Activated naive CD8-positive, alpha-beta T cell treated with anti-CD3 and anti-CD28 coated beads, Interleukin-2, amount 50 U/mL, for 24 hours (primary cell): ENCODE measurements around the gene TCP11.

Source experiments
- ATAC-seq: fragments of 150-1000 bp; cut with Tn5 transposase; one replicate; pipeline ENCODE4 v1.10.0; 2021
- DNase-seq: peaks from one replicate; pipeline ENCODE4 v3.0.0; 2021
- H3K27ac Mint-ChIP-seq: one replicate; pipeline ENCODE4 v1.8.0; 2021; ENCODE audit warnings: mild to moderate bottlenecking, mixed read lengths
- H3K27me3 Mint-ChIP-seq: one replicate; pipeline ENCODE4 v1.8.0; 2021; ENCODE audit warnings: mixed read lengths
- H3K36me3 Mint-ChIP-seq: one replicate; pipeline ENCODE4 v1.8.0; 2021; ENCODE audit warnings: low read depth, mixed read lengths
- H3K4me1 Mint-ChIP-seq: one replicate; pipeline ENCODE4 v1.8.0; 2021; ENCODE audit warnings: mixed read lengths
- H3K4me3 Mint-ChIP-seq: one replicate; pipeline ENCODE4 v1.8.0; 2021; ENCODE audit warnings: mild to moderate bottlenecking, moderate library complexity, mixed read lengths
- H3K9me3 Mint-ChIP-seq: one replicate; pipeline ENCODE4 v1.8.0; 2021; ENCODE audit warnings: mixed read lengths

Gene TCP11

DNA sequence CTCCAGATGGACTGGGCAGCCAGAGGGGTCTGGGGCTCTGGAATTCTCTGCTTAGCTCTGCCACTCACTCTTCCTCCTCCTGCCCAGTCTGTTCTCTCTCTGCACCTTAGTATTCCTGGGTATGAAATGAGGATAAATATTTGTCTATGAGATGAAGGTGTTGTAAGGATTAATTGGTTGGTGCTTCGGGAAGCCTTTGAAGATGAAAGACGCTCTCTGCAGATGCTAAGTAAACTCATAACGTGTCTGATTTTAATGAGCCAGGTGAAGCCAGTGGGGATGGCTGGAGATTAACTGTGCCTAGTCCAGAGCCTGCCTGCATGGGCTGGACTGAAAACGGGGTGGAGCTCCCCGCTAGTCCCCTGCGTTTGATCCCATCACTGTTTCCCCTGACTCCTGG lies 23.1 kb upstream of the TCP11 start:
- H3K27me3 Mint-ChIP-seq: peaks cover 11% of the 10 kb centered on the region
- DNase-seq: no peak
- no peak overlapping the region for H3K27ac Mint-ChIP-seq

DNA sequence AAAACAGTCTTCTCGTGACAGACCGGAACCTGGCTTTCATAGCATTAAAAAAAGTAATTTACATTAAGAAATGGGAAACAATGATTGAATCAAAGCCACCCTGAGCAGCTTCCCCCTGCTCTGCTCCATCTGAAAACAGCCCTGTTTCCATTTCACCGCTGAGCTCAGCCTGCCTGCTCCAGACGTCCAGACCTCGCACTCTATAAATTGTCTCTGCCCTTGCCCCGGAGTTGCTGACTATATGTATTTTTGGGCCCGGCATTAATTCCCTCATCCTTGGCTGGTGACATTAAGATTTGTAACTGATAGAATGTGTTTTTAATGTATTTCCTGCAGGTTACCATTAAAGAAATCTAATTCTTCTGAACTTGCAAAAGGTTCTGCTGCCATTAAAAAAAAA lies 22.7 kb upstream of the TCP11 start:
- Mint-ChIP-seq H3K27me3 (peaks cover 11% of the 10 kb centered on the region), H3K4me1 (no peaks in the 10 kb centered on the region), H3K27ac (no peak overlapping the region), H3K36me3 (no peaks in the 10 kb centered on the region), H3K9me3 (no peaks in the 10 kb centered on the region), H3K4me3 (no peak overlapping the region)
- DNase-seq: no peak
- ATAC-seq: no peak

More for the DNA sequence above, 23.1 kb upstream of the TCP11 start:
- no peaks in the 10 kb centered on the region for H3K36me3 Mint-ChIP-seq
- ATAC-seq: no peak
- H3K9me3 Mint-ChIP-seq: no peaks in the 10 kb centered on the region
- no peak overlapping the region for H3K4me3 Mint-ChIP-seq
- no peaks in the 10 kb centered on the region for H3K4me1 Mint-ChIP-seq

DNA sequence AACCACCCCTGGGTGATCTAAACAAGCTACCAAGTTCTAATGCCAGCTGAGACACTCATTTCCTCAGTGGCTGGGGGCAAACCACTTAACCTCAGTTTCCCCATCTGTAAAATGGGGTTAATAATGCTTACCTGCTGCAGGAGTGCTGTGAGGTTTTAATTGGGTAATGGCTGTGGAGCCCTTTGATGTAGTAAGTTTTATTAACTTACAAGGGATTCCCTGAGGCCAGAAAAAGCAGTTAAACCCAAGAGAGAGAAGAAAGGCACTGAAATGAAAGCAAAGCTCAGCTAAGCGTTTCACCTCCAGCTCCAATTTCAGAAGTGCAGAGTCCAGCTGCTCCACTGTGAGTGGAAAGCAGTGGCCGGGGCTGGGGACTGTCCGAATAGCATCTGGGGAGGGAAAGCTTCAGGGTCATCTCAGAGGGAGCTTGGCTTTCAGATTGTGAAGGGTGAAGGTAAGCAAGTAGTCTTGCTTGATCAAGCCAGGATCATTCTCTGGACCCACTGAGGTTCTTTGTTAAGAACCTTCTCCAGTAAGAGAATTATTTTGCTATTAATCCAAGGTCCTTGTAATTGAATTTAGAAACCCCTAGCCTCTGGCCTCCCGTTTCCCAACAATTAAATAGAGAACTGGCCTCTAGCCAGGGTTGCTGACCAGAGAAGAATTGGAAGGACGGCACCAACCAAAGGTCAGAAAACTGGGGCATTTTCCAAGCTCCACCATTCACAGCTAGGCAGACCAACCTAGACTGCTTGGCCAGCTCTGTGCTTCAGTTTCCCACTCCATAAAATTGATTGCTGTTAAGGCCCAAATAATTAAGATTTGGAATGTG lies 20.9 kb upstream of the TCP11 start:
- Mint-ChIP-seq H3K4me3 (no peak overlapping the region), H3K36me3 (no peaks in the 10 kb centered on the region), H3K27me3 (peaks cover 13% of the 10 kb centered on the region), H3K27ac (no peak overlapping the region), H3K9me3 (no peaks in the 10 kb centered on the region), H3K4me1 (no peaks in the 10 kb centered on the region)
- DNase-seq (no peak), ATAC-seq (no peak)

DNA sequence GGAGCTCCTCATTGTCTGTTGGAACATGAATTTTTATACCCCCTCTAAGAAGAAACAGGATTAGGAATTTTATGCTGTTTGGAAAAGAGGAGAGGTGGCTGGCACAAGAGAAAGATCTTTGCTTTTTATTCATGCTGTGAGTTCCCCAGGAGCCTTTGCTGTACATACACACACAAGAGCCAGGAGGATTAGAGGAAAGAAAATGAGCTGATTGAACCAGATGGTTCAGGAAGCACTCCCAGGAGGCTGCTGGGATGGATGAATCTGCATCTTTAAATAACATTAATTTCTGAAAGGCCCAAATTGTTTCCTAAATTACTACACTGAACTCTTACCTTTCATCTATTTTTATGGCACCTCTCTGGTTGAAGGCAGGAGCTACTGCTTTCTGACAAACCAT lies 20.1 kb upstream of the TCP11 start:
- no peak overlapping the region for H3K27ac Mint-ChIP-seq
- no peaks in the 10 kb centered on the region for H3K9me3 Mint-ChIP-seq
- no peak overlapping the region for H3K4me3 Mint-ChIP-seq
- ATAC-seq (no peak), DNase-seq (no peak)
- H3K27me3 Mint-ChIP-seq: peaks cover 13% of the 10 kb centered on the region
- no peaks in the 10 kb centered on the region for H3K4me1 Mint-ChIP-seq
- no peaks in the 10 kb centered on the region for H3K36me3 Mint-ChIP-seq

DNA sequence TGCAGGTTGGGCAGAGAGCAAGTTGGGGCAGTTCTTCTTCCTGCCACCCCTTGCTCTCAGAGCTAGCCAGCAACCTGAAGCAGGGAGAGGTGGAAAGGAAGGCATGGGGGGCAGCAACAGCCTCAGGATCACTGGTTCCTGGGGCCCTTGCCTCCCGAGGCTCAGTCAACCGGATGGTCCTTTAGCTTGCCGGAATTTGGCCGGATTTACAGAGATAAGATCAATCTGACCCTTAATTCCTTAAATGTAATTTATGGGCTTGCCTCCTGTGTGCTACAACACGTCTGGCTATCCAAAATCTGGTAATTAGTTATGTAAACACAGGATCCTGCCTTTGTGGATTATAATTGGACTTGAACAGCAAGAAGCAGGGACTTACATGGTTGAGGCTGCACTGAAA lies 19.5 kb upstream of the TCP11 start:
- Mint-ChIP-seq H3K27ac (no peak overlapping the region), H3K9me3 (no peaks in the 10 kb centered on the region), H3K27me3 (peaks cover 15% of the 10 kb centered on the region), H3K4me3 (no peak overlapping the region), H3K4me1 (no peaks in the 10 kb centered on the region), H3K36me3 (no peaks in the 10 kb centered on the region)
- ATAC-seq (no peak), DNase-seq (no peak)

DNA sequence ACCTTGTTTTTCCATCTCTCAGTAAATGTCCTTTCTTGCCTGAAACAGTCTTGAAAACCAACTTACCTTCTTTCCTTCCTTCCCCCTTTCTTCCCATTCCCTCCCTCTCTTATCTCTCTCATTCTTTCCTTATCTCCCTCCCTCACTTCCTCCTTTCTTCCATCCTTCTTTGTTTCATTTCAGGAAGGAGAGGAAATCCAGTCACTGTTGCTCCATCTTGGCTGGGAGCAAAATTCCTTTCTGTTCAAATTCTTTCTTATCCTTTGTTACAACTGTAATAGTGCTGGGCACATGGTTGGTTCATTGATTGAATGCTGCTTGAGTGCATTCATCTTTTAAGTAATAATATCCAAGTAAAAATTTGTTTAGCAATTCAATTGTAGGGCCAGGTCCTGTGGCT lies 17.4 kb upstream of the TCP11 start:
- no peak overlapping the region for H3K27ac Mint-ChIP-seq
- H3K36me3 Mint-ChIP-seq: no peaks in the 10 kb centered on the region

DNA sequence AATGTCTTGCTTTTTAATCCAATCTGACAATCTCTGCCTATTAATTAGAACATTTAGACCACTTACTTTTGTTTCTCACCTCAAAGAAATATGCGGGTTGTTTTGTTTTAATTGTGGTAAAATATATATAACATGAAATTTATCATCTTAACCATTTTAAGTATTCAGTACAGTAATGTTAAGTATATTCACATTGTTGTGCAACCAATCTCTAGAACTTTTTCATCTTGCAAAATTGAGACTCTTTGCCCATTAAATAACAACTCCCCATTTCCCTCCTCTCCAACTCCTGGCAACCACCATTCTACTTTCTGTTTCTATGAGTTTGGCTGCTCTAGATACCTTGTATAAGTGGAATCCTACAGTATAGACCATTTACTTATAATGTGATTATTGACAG lies 13.8 kb upstream of the TCP11 start:
- Mint-ChIP-seq H3K9me3 (no peaks in the 10 kb centered on the region), H3K27me3 (peaks cover 17% of the 10 kb centered on the region), H3K4me3 (no peak overlapping the region), H3K4me1 (peaks cover 6% of the 10 kb centered on the region), H3K36me3 (no peaks in the 10 kb centered on the region), H3K27ac (no peak overlapping the region)
- no peak for ATAC-seq
- DNase-seq: no peak

More for the DNA sequence above, 17.4 kb upstream of the TCP11 start:
- no peak for DNase-seq
- Mint-ChIP-seq H3K4me3 (no peak overlapping the region), H3K4me1 (peaks cover 3% of the 10 kb centered on the region), H3K27me3 (peaks cover 13% of the 10 kb centered on the region), H3K9me3 (no peaks in the 10 kb centered on the region)
- ATAC-seq: no peak

DNA sequence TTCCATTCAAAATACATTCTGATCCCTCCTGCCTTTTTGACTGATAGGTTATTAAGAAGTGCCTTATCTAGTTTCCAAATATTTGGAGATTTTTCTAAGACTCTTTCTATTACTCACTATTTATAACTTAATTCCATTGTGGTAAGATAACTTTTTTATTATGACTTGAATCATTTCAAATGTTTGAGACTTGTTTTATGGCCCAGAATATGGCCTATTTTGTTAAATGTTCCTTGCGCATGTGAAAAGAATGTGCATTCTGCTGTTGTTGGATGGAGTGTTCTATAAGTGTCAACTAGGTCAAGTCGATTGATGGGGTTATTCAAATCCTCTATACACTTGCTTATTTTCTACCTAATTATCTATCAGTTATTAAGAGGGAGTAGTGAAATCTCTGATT lies 13.1 kb upstream of the TCP11 start:
- H3K4me3 Mint-ChIP-seq: no peak overlapping the region
- H3K36me3 Mint-ChIP-seq: no peaks in the 10 kb centered on the region
- no peaks in the 10 kb centered on the region for H3K9me3 Mint-ChIP-seq
- no peak overlapping the region for H3K27ac Mint-ChIP-seq
- ATAC-seq (no peak), DNase-seq (no peak)
- H3K4me1 Mint-ChIP-seq: peaks cover 6% of the 10 kb centered on the region
- peaks cover 17% of the 10 kb centered on the region for H3K27me3 Mint-ChIP-seq

DNA sequence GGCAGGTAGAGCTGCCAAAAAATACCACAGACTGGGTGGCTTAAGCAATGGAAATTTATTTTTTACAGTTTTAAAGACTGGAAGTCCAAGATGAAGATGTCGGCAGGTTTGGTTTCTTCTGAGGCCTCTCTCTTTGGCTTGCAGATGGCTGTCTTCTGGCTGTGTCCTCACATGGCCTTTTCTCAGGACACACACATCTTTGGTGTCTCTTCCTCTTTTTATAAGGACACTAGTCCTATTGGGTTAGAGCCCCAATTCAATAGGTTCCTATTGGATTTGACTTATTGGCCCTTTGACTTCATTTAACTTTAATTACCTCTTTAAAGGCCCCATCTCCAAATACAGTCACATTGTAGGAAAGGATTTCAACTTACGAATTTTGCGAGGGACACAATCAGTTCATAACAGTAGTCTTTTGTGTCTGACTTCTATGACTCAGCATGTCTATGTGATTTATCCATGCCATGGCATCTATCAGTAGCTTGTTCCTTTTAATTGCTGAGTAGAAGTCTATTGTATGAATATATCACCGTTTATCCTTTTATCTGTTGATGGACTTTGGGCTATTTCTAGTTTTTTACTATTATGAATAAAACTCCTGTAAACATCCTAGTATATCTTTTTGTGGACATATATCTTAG lies 11.0 kb upstream of the TCP11 start:
- Mint-ChIP-seq H3K36me3 (no peaks in the 10 kb centered on the region), H3K4me1 (peaks cover 22% of the 10 kb centered on the region), H3K4me3 (no peak overlapping the region), H3K27me3 (peaks cover 20% of the 10 kb centered on the region), H3K9me3 (no peaks in the 10 kb centered on the region), H3K27ac (no peak overlapping the region)
- ATAC-seq: no peak
- no peak for DNase-seq

DNA sequence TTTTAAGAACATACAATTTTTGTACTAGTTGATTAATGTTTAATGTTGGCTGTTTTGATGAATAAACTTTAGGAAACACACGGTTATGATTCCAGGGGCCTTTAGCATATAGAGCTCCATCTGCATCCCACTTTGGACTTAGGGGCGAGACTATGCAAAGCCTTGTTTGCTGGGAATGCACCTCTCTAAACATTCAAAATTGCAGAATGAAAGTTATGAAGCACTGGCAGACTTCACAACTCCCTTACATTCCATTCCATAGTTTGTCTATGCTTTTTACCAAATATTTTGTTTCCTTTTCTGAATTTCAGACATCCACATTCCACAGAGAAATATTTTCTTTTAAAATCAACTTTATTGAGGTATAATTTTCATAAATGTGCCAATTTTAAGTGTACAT lies 10.3 kb upstream of the TCP11 start:
- H3K27me3 Mint-ChIP-seq: peaks cover 18% of the 10 kb centered on the region
- no peak overlapping the region for H3K4me3 Mint-ChIP-seq
- DNase-seq (no peak), ATAC-seq (no peak)
- H3K4me1 Mint-ChIP-seq: peaks cover 22% of the 10 kb centered on the region
- no peaks in the 10 kb centered on the region for H3K9me3 Mint-ChIP-seq
- no peak overlapping the region for H3K27ac Mint-ChIP-seq
- no peaks in the 10 kb centered on the region for H3K36me3 Mint-ChIP-seq

DNA sequence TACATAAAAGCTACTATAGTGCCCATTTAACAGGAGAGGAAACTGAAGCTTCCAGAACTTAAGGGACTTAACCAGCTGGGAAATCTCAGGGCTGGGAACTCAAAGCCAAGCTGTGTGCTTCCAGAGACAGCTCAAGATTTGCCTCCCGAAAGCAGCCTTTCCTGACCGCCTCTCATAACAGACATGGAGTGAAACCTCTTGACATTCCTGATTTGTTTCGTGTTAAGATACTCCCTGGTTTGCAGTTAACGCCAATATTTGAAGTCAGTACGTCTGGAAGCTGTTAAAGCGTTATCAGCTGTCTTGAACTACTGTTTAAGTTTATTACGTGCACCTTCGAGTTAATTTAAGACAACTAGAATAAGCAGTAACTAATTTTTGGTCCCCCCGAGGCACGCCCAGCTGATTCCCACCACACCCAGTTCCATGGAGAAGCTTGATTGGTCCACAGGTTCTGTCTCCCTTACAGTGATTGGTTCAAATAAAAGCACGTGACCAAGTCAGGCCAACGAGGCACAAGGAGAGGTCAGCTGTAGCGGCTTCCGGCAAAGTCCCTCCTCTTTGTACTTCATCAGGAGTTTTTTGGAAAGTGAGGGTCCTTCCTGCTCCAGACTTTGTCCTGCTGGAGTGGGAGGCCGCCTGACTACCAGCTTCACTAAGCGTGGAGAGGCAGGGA lies 8.9 kb upstream of the TCP11 start:
- Mint-ChIP-seq H3K27ac (no peak overlapping the region), H3K4me3 (no peak overlapping the region), H3K36me3 (no peaks in the 10 kb centered on the region), H3K9me3 (no peaks in the 10 kb centered on the region), H3K4me1 (peaks cover 22% of the 10 kb centered on the region), H3K27me3 (peaks cover 18% of the 10 kb centered on the region)
- DNase-seq (no peak), ATAC-seq (no peak)

DNA sequence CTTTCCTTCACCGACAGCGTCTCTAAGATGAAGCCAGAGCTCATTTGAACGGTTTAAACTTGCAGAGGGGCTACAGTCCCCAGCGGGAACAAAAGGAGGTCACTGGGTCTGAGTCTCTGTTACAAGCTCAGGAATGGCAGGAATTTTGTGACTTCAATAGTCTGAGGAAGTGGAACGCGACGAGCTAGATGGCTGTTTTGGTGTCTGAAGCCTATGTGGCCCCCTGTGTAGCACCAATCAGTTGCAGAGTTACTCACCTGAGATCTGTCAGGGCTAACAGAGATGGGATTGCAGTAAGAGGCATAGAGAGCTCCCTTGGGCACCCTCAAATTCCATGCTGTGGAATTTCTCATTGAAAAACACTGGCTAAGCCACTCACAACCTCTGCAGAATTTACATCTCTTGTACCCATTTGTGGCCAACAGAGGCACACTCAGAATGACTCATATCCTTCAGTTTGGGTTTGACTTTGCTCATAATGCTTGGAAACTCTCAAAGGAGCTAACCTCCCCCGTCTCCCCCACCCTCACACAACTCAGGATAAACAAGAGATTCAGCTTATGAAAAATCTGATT lies 7.1 kb upstream of the TCP11 start:
- Mint-ChIP-seq H3K27ac (no peak overlapping the region), H3K4me3 (no peak overlapping the region), H3K4me1 (peaks cover 19% of the 10 kb centered on the region), H3K9me3 (no peaks in the 10 kb centered on the region), H3K36me3 (no peaks in the 10 kb centered on the region), H3K27me3 (peaks cover 16% of the 10 kb centered on the region)
- ATAC-seq (peak; percentile 95), DNase-seq (peak; percentile 27)

DNA sequence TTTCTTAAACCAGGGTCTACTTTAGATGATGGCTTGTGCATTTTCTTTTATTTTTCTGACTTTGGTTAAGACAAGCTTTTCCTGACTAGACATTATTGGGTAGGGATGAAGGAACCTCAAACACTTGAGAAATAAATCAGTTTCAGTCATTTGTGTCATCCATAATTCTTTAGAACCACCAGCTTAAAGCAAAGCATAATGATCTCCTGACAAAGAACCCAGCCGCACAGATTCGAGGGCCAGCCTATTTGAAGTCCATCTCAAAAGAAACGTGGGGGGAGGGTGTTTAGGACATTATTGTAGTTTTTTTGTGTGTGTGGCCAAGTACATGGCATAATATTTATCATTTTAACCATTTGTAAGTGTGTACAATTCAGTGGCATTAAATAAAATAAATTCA lies 6.3 kb upstream of the TCP11 start:
- no peaks in the 10 kb centered on the region for H3K36me3 Mint-ChIP-seq
- ATAC-seq (no peak), DNase-seq (no peak)
- H3K27ac Mint-ChIP-seq: no peak overlapping the region
- H3K4me1 Mint-ChIP-seq: peaks cover 16% of the 10 kb centered on the region
- no peaks in the 10 kb centered on the region for H3K9me3 Mint-ChIP-seq
- H3K27me3 Mint-ChIP-seq: peaks cover 18% of the 10 kb centered on the region
- H3K4me3 Mint-ChIP-seq: no peak overlapping the region

DNA sequence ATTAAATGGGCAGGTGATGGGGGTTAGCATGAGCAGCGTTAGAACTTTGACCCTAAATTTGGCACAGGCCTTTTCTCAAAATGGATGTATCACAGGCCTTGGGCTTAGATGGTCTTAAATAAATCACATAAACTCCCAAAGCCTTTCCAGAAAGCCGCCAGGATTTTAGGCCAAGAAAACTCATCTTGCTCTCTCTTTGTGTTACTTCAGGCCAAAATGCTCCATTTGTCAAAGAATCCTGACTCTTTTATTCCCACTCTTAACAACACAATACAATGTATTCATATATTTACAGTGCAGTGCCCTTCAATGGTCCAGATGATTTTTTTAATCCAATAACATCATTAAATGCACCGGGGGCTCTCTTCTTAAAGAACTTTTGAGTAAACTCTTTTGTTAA lies 5.9 kb upstream of the TCP11 start:
- H3K36me3 Mint-ChIP-seq: no peaks in the 10 kb centered on the region
- no peak for DNase-seq
- no peak overlapping the region for H3K4me3 Mint-ChIP-seq
- no peaks in the 10 kb centered on the region for H3K9me3 Mint-ChIP-seq
- peaks cover 16% of the 10 kb centered on the region for H3K4me1 Mint-ChIP-seq
- peaks cover 18% of the 10 kb centered on the region for H3K27me3 Mint-ChIP-seq
- H3K27ac Mint-ChIP-seq: no peak overlapping the region
- no peak for ATAC-seq

DNA sequence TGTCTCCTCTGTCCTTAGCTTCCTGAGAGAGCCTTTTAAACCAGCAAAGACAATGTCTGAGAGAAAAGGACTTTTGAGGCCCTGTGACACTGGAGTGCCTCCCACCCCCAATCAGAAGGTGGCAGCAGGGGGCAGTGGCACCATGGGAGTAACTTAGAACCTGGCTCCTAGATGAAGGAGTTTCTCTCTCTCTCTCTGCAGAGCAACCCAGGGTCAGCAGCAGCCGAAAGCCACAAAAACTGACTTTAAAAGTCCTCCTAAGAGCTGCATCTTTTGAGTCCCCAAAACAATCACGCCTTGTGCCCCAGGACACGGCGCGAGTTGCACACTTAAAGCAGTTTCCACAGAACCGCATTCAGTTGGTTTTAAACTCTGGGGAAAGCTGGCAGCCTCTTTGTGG lies 5.3 kb upstream of the TCP11 start:
- ATAC-seq (no peak), DNase-seq (peak; percentile 38)
- no peaks in the 10 kb centered on the region for H3K9me3 Mint-ChIP-seq
- no peaks in the 10 kb centered on the region for H3K36me3 Mint-ChIP-seq
- H3K27ac Mint-ChIP-seq: no peak overlapping the region
- peaks cover 21% of the 10 kb centered on the region for H3K27me3 Mint-ChIP-seq
- H3K4me3 Mint-ChIP-seq: no peak overlapping the region
- peaks cover 19% of the 10 kb centered on the region for H3K4me1 Mint-ChIP-seq
